Stimulated activated CD4-positive, alpha-beta T cell treated with anti-CD3 and anti-CD28 coated beads, Interleukin-12 subunit alpha, Interleukin-12 subunit beta, amount 100 ng/mL, for 48 hours (primary cell): ENCODE results near the gene GEMIN7.

Source experiments
- DNase-seq, 3 donors: peaks; one replicate each; pipeline ENCODE4 v3.0.0-alpha.2; 2020; ENCODE audit warnings: low read depth in 2 of 3, low spot score in 1 of 3

Gene GEMIN7

GRCh38 chr19:45059258-45059965 lies 19.6 kb upstream of the GEMIN7 start:
- peak; percentile 65 to 91 (median 79) for DNase-seq

GRCh38 chr19:45061965-45062364 lies 17.1 kb upstream of the GEMIN7 start:
- DNase-seq, result no peak

- DNase-seq, result no peak
Observed at GRCh38 chr19:45063851-45064801, 14.9 kb upstream of the GEMIN7 start.

- no peak for DNase-seq
Observed at GRCh38 chr19:45066921-45067661, 12.0 kb upstream of the GEMIN7 start.

GRCh38 chr19:45068041-45068440 lies 11.0 kb upstream of the GEMIN7 start:
- DNase-seq, result no peak

- no peak for DNase-seq
Observed at GRCh38 chr19:45069056-45069455, 10.0 kb upstream of the GEMIN7 start.

GRCh38 chr19:45070214-45070613 lies 8.8 kb upstream of the GEMIN7 start:
- DNase-seq, result no peak

GRCh38 chr19:45070861-45071544 lies 8.1 kb upstream of the GEMIN7 start:
- no peak for DNase-seq

GRCh38 chr19:45071545-45071938 lies 7.5 kb upstream of the GEMIN7 start:
- DNase-seq, result no peak

- no peak for DNase-seq
Observed at GRCh38 chr19:45071969-45072790, 6.9 kb upstream of the GEMIN7 start.

GRCh38 chr19:45074744-45075300 lies 4.2 kb upstream of the GEMIN7 start:
- no peak for DNase-seq

GRCh38 chr19:45075301-45076028 lies 3.6 kb upstream of the GEMIN7 start:
- no peak for DNase-seq

- peak; percentile 66 to 78 (median 70) for DNase-seq
Observed at GRCh38 chr19:45076029-45076850, 2.8 kb upstream of the GEMIN7 start, which contains the start of gene ZNF296. Gene ZNF296 (minus strand): TSS chr19:45076478. CDS start chr19:45076373, 105 bp downstream.

GRCh38 chr19:45076851-45077730 lies 2.0 kb upstream of the GEMIN7 start:
- no peak for DNase-seq

- no peak for DNase-seq
Observed at GRCh38 chr19:45078390-45079062, 534 bp upstream of the GEMIN7 start.

GRCh38 chr19:45079911-45080370 lies 881 bp downstream of the GEMIN7 start:
- DNase-seq, result no peak
